NCI-H2227 treated with DMSO at 0.1 percent for 48 hours (cell line): ENCODE results near the gene RECK.
"Not testable (repeated sequence)": the region's sequence is repeated elsewhere in the genome, so short reads cannot be mapped to it uniquely, and the experiment has no call there.

Experiments
- DNase-seq: peaks from one replicate; lab custom pipeline; 2025; lab: John Stamatoyannopoulos, UW

Gene RECK

GRCh38 chr9:36036780-36037548 lies at the start of gene RECK:
Gene RECK, plus strand, starts transcription at chr9:36036913. Its CDS starts 86 bp downstream, at chr9:36036999.
- peak; percentile 49 for DNase-seq

- no peak for DNase-seq
Observed at GRCh38 chr9:35990155-35990554, 46.6 kb upstream of the RECK start.

GRCh38 chr9:35993136-35993535 lies 43.6 kb upstream of the RECK start:
- DNase-seq, result not testable (repeated sequence)

GRCh38 chr9:35993976-35994720 lies 42.6 kb upstream of the RECK start:
- no peak for DNase-seq

- no peak for DNase-seq
Observed at GRCh38 chr9:35994959-35995358, 41.8 kb upstream of the RECK start.

GRCh38 chr9:35996358-35996970 lies 40.2 kb upstream of the RECK start:
- DNase-seq, result no peak

GRCh38 chr9:35997016-35997415 lies 39.7 kb upstream of the RECK start:
- DNase-seq, result not testable (repeated sequence)

- no peak for DNase-seq
Observed at GRCh38 chr9:35998333-35998732, 38.4 kb upstream of the RECK start.

GRCh38 chr9:36005891-36006290 lies 30.8 kb upstream of the RECK start:
- no peak for DNase-seq

- no peak for DNase-seq
Observed at GRCh38 chr9:36006549-36007315, 30.0 kb upstream of the RECK start.

- DNase-seq, result no peak
Observed at GRCh38 chr9:36007316-36007708, 29.4 kb upstream of the RECK start.

GRCh38 chr9:36007852-36008251 lies 28.9 kb upstream of the RECK start:
- DNase-seq, result no peak

- DNase-seq, result peak; percentile 36
Observed at GRCh38 chr9:36008774-36009300, 27.9 kb upstream of the RECK start.

- DNase-seq, result no peak
Observed at GRCh38 chr9:36011379-36011778, 25.3 kb upstream of the RECK start.

- no peak for DNase-seq
Observed at GRCh38 chr9:36017278-36017677, 19.4 kb upstream of the RECK start.

GRCh38 chr9:36018129-36018528 lies 18.6 kb upstream of the RECK start:
- no peak for DNase-seq

- no peak for DNase-seq
Observed at GRCh38 chr9:36018891-36019720, 17.6 kb upstream of the RECK start.

- DNase-seq, result no peak
Observed at GRCh38 chr9:36021968-36022367, 14.7 kb upstream of the RECK start.

GRCh38 chr9:36023260-36024048 lies 13.3 kb upstream of the RECK start:
- DNase-seq, result peak; percentile 21

- DNase-seq, result no peak
Observed at GRCh38 chr9:36025746-36026145, 11.0 kb upstream of the RECK start.
